ENCODE data around the gene PLXNB3.

Gene PLXNB3

DNA sequence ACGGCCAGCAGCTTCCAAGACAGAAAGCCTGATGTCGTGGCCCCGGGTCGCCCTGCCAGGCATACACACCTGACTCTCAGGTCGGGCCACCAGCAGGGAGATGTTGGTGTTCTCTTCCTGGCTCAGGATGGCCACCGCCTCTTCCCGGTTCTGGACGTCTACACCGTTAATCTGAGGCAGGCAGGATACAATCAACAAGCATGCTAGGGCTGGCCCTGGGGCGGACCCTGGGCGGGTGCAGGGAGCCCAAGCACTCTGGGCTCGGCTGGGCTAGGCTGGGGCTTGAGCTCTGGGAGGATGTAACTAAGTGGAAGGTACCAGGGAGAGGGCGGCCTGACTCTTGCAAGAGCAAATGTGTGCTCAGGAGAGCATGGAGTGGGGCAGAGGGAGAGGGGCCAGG is 41.4 kb downstream of the PLXNB3 start (continued):
- TF ChIP-seq, protein P1, sequence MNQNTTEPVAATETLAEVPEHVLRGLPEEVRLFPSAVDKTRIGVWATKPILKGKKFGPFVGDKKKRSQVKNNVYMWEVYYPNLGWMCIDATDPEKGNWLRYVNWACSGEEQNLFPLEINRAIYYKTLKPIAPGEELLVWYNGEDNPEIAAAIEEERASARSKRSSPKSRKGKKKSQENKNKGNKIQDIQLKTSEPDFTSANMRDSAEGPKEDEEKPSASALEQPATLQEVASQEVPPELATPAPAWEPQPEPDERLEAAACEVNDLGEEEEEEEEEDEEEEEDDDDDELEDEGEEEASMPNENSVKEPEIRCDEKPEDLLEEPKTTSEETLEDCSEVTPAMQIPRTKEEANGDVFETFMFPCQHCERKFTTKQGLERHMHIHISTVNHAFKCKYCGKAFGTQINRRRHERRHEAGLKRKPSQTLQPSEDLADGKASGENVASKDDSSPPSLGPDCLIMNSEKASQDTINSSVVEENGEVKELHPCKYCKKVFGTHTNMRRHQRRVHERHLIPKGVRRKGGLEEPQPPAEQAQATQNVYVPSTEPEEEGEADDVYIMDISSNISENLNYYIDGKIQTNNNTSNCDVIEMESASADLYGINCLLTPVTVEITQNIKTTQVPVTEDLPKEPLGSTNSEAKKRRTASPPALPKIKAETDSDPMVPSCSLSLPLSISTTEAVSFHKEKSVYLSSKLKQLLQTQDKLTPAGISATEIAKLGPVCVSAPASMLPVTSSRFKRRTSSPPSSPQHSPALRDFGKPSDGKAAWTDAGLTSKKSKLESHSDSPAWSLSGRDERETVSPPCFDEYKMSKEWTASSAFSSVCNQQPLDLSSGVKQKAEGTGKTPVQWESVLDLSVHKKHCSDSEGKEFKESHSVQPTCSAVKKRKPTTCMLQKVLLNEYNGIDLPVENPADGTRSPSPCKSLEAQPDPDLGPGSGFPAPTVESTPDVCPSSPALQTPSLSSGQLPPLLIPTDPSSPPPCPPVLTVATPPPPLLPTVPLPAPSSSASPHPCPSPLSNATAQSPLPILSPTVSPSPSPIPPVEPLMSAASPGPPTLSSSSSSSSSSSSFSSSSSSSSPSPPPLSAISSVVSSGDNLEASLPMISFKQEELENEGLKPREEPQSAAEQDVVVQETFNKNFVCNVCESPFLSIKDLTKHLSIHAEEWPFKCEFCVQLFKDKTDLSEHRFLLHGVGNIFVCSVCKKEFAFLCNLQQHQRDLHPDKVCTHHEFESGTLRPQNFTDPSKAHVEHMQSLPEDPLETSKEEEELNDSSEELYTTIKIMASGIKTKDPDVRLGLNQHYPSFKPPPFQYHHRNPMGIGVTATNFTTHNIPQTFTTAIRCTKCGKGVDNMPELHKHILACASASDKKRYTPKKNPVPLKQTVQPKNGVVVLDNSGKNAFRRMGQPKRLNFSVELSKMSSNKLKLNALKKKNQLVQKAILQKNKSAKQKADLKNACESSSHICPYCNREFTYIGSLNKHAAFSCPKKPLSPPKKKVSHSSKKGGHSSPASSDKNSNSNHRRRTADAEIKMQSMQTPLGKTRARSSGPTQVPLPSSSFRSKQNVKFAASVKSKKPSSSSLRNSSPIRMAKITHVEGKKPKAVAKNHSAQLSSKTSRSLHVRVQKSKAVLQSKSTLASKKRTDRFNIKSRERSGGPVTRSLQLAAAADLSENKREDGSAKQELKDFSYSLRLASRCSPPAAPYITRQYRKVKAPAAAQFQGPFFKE (tag by site-specific recombination; IDR thresholded peaks at IDR 0.05; ENCODE audit: borderline replicate concordance), result no peak

- no peak overlapping the region for H3K4me3 ChIP-seq (ENCODE audit: low read depth, low read length)
- ChIA-PET POLR2A (interaction anchor here (0.5 to 0.7 kb wide), 2 partner anchors 21 to 28 kb away, joined by 3 read pairs; no protein-coding TSS in a partner anchor), CTCF (interaction anchor here (1.2 kb wide), 1 partner anchor 140 kb away, joined by 3 read pairs; no protein-coding TSS in a partner anchor)
- H3K27ac ChIP-seq (ENCODE audit: extremely low read depth, low read depth, low read length), result no peak overlapping the region
- H3K36me3 ChIP-seq (ENCODE audit: control insufficient read depth in 2 of 2, insufficient read depth in 1 of 2, low read length in 2 of 2), result no peaks in the 10 kb centered on the region
- H3K9me3 ChIP-seq (ENCODE audit: control insufficient read depth, insufficient read depth, low read depth, low read length), result no peaks in the 10 kb centered on the region
- H3K4me1 ChIP-seq (ENCODE audit: control insufficient read depth, insufficient read depth, low read length), result no peaks in the 10 kb centered on the region
- no peak for TF ChIP-seq WT1 (tag by site-specific recombination; IDR thresholded peaks at IDR 0.05)
- TF ChIP-seq, protein P2, sequence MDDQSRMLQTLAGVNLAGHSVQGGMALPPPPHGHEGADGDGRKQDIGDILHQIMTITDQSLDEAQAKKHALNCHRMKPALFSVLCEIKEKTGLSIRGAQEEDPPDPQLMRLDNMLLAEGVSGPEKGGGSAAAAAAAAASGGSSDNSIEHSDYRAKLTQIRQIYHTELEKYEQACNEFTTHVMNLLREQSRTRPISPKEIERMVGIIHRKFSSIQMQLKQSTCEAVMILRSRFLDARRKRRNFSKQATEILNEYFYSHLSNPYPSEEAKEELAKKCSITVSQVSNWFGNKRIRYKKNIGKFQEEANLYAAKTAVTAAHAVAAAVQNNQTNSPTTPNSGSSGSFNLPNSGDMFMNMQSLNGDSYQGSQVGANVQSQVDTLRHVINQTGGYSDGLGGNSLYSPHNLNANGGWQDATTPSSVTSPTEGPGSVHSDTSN (CRISPR knock-in tag; IDR thresholded peaks at IDR 0.05), result 0 out of 2 replicates have a peak, but pooled peaks have one; percentile 1
Measured at GRCh38 chrX:153806999-153807575, 43.0 kb downstream of the PLXNB3 start.

DNA sequence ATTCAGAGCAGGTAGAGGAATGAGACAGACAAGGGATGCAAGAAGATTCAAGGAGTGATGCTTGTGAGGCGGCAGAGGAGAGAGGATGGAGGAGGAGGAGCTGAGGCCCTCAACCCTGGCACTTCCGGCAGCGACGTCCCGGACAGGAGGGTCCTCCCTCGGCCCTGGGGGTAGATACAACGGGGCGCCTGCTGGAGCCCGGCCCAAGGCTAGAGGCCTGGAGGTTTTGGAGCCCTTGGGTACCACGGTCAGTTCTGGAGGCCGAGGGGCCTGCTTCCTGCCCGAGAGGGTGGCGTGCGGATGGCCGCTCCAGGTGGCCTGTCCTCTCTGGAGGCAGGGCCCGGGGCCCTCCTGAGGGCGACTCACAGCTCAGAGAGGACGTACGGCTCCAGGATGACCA is 43.9 kb downstream of the PLXNB3 start:
- Histone ChIP-seq H3K4me3 (ENCODE audit: low read depth, low read length) (no peak overlapping the region), H3K27ac (ENCODE audit: extremely low read depth, low read depth, low read length) (no peak overlapping the region), H3K36me3 (ENCODE audit: control insufficient read depth in 2 of 2, insufficient read depth in 1 of 2, low read length in 2 of 2) (no peaks in the 10 kb centered on the region), H3K9me3 (ENCODE audit: control insufficient read depth, insufficient read depth, low read depth, low read length) (no peaks in the 10 kb centered on the region), H3K4me1 (ENCODE audit: control insufficient read depth, insufficient read depth, low read length) (no peaks in the 10 kb centered on the region)
- CTCF ChIA-PET, result interaction anchor here (1.2 kb wide), 1 partner anchor 139 kb away, joined by 3 read pairs; no protein-coding TSS in a partner anchor
- TF ChIP-seq ZNF548 (tag by site-specific recombination; IDR thresholded peaks at IDR 0.05), result no peak
- no peak for TF ChIP-seq HOXC10 (CRISPR knock-in tag; IDR thresholded peaks at IDR 0.05)
- TF ChIP-seq ZNF24 (tag by site-specific recombination; IDR thresholded peaks at IDR 0.05), result no peak
- TF ChIP-seq ZNF660 (tag by site-specific recombination; IDR thresholded peaks at IDR 0.05), result no peak
- TF ChIP-seq ZNF48 (tag by site-specific recombination; IDR thresholded peaks at IDR 0.05), result no peak
- TF ChIP-seq ZNF791 (tag by site-specific recombination; IDR thresholded peaks at IDR 0.05), result no peak
- TF ChIP-seq SP3 (tag by site-specific recombination; IDR thresholded peaks at IDR 0.05), result no peak
- no peak for TF ChIP-seq ZNF132 (tag by site-specific recombination; IDR thresholded peaks at IDR 0.05; ENCODE audit: borderline replicate concordance)
- POLR2A ChIA-PET, result interaction anchor here (0.7 kb wide), 1 partner anchor 11 kb away, joined by 3 read pairs; no protein-coding TSS in a partner anchor

DNA sequence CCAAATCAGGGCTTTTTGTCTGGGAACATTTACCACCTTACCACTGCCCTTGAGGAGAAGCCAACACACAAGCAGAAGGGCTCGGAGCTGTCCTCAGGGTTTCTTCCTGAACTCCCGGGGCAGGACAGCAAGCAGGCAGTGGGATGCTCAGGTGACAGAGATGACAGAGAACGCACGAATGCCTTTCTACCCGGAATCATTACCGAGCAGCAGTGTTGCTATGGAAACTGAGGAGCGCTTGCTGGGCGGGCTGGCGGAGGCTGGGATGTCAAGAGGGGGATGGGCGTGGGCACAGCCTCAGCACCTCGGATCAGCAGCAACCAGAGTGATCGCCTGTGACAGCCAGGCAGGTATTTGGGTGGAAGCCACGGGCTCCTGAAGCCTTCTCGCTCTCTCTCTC is 48.2 kb downstream of the PLXNB3 start:
- ChIA-PET CTCF (no interaction called here), POLR2A (interaction anchor here (1.1 kb wide), 1 partner anchor 18 kb away, joined by 4 read pairs; the partner anchor contains the start of genes IDH3G and SSR4)
- H3K9me3 ChIP-seq (ENCODE audit: control insufficient read depth, insufficient read depth, low read depth, low read length), result no peaks in the 10 kb centered on the region
- H3K36me3 ChIP-seq (ENCODE audit: control insufficient read depth in 2 of 2, insufficient read depth in 1 of 2, low read length in 2 of 2), result no peaks in the 10 kb centered on the region
- H3K27ac ChIP-seq (ENCODE audit: extremely low read depth, low read depth, low read length), result no peak overlapping the region
- H3K4me1 ChIP-seq (ENCODE audit: control insufficient read depth, insufficient read depth, low read length), result no peaks in the 10 kb centered on the region
- no peak overlapping the region for H3K4me3 ChIP-seq (ENCODE audit: low read depth, low read length)
- TF ChIP-seq ZNF777 (tag by site-specific recombination; IDR thresholded peaks at IDR 0.05; ENCODE audit: borderline replicate concordance), result no peak
- TF ChIP-seq ZNF768 (tag by site-specific recombination; IDR thresholded peaks at IDR 0.05), result no peak
- TF ChIP-seq, protein P3, sequence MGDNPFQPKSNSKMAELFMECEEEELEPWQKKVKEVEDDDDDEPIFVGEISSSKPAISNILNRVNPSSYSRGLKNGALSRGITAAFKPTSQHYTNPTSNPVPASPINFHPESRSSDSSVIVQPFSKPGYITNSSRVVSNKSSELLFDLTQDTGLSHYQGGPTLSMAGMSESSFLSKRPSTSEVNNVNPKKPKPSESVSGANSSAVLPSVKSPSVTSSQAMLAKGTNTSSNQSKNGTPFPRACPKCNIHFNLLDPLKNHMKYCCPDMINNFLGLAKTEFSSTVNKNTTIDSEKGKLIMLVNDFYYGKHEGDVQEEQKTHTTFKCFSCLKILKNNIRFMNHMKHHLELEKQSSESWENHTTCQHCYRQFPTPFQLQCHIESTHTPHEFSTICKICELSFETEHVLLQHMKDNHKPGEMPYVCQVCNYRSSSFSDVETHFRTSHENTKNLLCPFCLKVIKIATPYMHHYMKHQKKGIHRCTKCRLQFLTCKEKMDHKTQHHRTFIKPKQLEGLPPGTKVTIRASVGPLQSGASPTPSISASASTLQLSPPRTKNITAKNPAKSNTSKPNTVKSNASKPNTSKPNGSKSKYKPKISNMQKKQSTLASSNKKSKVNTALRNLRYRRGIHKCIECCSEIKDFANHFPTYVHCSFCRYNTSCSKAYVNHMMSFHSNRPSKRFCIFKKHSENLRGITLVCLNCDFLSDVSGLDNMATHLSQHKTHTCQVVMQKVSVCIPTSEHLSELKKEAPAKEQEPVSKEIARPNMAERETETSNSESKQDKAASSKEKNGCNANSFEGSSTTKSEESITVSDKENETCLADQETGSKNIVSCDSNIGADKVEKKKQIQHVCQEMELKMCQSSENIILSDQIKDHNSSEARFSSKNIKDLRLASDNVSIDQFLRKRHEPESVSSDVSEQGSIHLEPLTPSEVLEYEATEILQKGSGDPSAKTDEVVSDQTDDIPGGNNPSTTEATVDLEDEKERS (tag by site-specific recombination; IDR thresholded peaks at IDR 0.05), result no peak
- no peak for TF ChIP-seq ZNF133 (tag by site-specific recombination; IDR thresholded peaks at IDR 0.05)
- TF ChIP-seq ZNF555 (tag by site-specific recombination; conservative IDR thresholded peaks at IDR 0.05), result no peak
- TF ChIP-seq YY1 (tag by site-specific recombination; IDR thresholded peaks at IDR 0.05), result no peak
- TF ChIP-seq ZNF830 (tag by site-specific recombination; IDR thresholded peaks at IDR 0.05; ENCODE audit: low read depth), result no peak
- TF ChIP-seq ZNF510 (tag by site-specific recombination; IDR thresholded peaks at IDR 0.05; ENCODE audit: insufficient replicate concordance), result no peak
- TF ChIP-seq ZNF155 (tag by site-specific recombination; IDR thresholded peaks at IDR 0.05), result no peak
